ENCODE data around the gene CARMIL1. TPM values are rescaled to one million over a fixed set of nuclear protein-coding genes. Genes with fewer than 3 reads are reported as not detected.

CARMIL1 gene
- total RNA-seq, 4 donors from 2014 or later = 14.9 to 23.5 (median 20.3) TPM

GRCh38 chr6:25407431-25407830 is 128.3 kb downstream of the CARMIL1 start:
- no peak overlapping the region for H3K4me3 ChIP-seq (ENCODE audit: low read depth, poor library complexity, severe bottlenecking)
- intact Hi-C loops (cut with DNase I; ENCODE audit: low total_unique reads) = no loop called here
- DNase-seq (ENCODE audit: low spot score in 2 of 2) = no peak
- WGBS, 2 donors = 69 to 79% methylated on average over 3 of the region's 3 CpGs
- TF ChIP-seq CTCF (IDR thresholded peaks at IDR 0.05) (no peak), POLR2A (IDR thresholded peaks at IDR 0.05) (no peak)

DNA sequence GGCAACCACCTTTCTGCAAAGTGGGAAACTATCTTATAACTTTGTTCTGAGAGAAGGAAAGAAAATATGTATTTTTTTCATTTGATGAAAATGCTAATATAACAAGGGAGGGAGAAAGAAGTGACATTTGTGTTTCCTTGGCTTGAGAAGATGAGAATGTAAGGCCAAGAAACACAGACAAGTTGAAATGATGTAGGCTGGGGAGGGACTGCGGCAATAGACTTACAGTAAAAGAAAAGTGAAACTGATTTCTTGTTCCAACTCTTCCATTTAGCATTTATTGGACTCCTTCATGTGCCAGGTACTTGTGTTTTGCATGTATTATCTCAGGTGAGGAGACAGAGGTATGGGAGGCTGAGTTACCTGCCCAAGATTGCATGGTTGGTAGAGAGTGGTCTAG is 130.9 kb downstream of the CARMIL1 start:
- DNase-seq (ENCODE audit: low spot score in 2 of 2) = no peak
- intact Hi-C loops (cut with DNase I; ENCODE audit: low total_unique reads) = no loop called here
- TF ChIP-seq POLR2A (IDR thresholded peaks at IDR 0.05) = no peak
- no peak for TF ChIP-seq CTCF (IDR thresholded peaks at IDR 0.05)
- H3K4me3 ChIP-seq (ENCODE audit: low read depth, poor library complexity, severe bottlenecking) = no peak overlapping the region
- WGBS, 2 donors = 43 to 58% methylated on average over 1 of the region's 1 CpG

- H3K4me3 ChIP-seq (ENCODE audit: low read depth, poor library complexity, severe bottlenecking) = no peak overlapping the region
- WGBS, 2 donors = 92 to 96% methylated on average over 7 of the region's 7 CpGs
- no peak for DNase-seq (ENCODE audit: low spot score in 2 of 2)
- TF ChIP-seq POLR2A (IDR thresholded peaks at IDR 0.05) = no peak
- no peak for TF ChIP-seq CTCF (IDR thresholded peaks at IDR 0.05)
- intact Hi-C loops (cut with DNase I; ENCODE audit: low total_unique reads) = no loop called here
Observed at GRCh38 chr6:25411316-25411950, 132.3 kb downstream of the CARMIL1 start.

- intact Hi-C loops (cut with DNase I; ENCODE audit: low total_unique reads) = no loop called here
- TF ChIP-seq POLR2A (IDR thresholded peaks at IDR 0.05) (no peak), CTCF (IDR thresholded peaks at IDR 0.05) (no peak)
- 72 to 86% methylated on average over 1 of the region's 1 CpG for WGBS, 2 donors
- no peak for DNase-seq (ENCODE audit: low spot score in 2 of 2)
- H3K4me3 ChIP-seq (ENCODE audit: low read depth, poor library complexity, severe bottlenecking) = no peak overlapping the region
Observed at GRCh38 chr6:25413207-25413905, 134.2 kb downstream of the CARMIL1 start.

- TF ChIP-seq CTCF (IDR thresholded peaks at IDR 0.05) = no peak
- TF ChIP-seq POLR2A (IDR thresholded peaks at IDR 0.05) = no peak
- no peak overlapping the region for H3K4me3 ChIP-seq (ENCODE audit: low read depth, poor library complexity, severe bottlenecking)
- intact Hi-C loops (cut with DNase I; ENCODE audit: low total_unique reads) = no loop called here
- DNase-seq (ENCODE audit: low spot score in 2 of 2) = no peak
- WGBS, 2 donors = 50 to 64% methylated on average over 1 of the region's 1 CpG
Observed at GRCh38 chr6:25414168-25414567, 135.0 kb downstream of the CARMIL1 start.
